H1 (cell line): ENCODE results near the gene RNF168. TPM values are rescaled to one million over a fixed set of nuclear protein-coding genes. Genes with fewer than 3 reads are reported as not detected.

Source experiments
- CHD1 ChIP-seq: IDR thresholded peaks from 2 replicates; pipeline ENCODE4 v1.6.1; 2012; ENCODE audit warnings: low read depth, low read length, improper control_type of control experiment
- CHD7 ChIP-seq: fragments of 300-600 bp; sonication (generic); IDR thresholded peaks from 2 replicates; pipeline ENCODE4 v1.7.1; 2012; ENCODE audit warnings: low read length, moderate library complexity, mild to moderate bottlenecking, inconsistent platforms; ENCODE audit not compliant: insufficient replicate concordance
- EZH2 ChIP-seq: fragments of 200-600 bp; sonication (generic); IDR thresholded peaks from 2 replicates; pipeline ENCODE4 v1.7.1; 2012; ENCODE audit warnings: low read depth, mild to moderate bottlenecking, moderate library complexity, low read length, inconsistent platforms; ENCODE audit not compliant: severe bottlenecking
- MAFK ChIP-seq: IDR thresholded peaks from 2 replicates; pipeline ENCODE4 v1.6.1; 2012; ENCODE audit warnings: low read depth, mild to moderate bottlenecking, improper control_type of control experiment, low read length
- NANOG ChIP-seq: IDR thresholded peaks from 2 replicates; pipeline ENCODE4 v1.6.1; 2011; ENCODE audit warnings: low read length, low read depth, mild to moderate bottlenecking, inconsistent platforms; ENCODE audit not compliant: insufficient read depth, poor library complexity, severe bottlenecking
- PHF8 ChIP-seq: fragments of 200-600 bp; sonication (generic); conservative IDR thresholded peaks from 2 replicates; pipeline ENCODE4 v1.7.1; 2012; ENCODE audit warnings: low read depth, mild to moderate bottlenecking, inconsistent platforms, low read length, moderate library complexity
- POLR2AphosphoS5 ChIP-seq: IDR thresholded peaks from 2 replicates; pipeline ENCODE4 v1.6.1; 2011; ENCODE audit warnings: low read depth, low read length
- RBBP5 ChIP-seq: IDR thresholded peaks from 2 replicates; pipeline ENCODE4 v1.7.1; 2012; ENCODE audit warnings: low read depth, mild to moderate bottlenecking, inconsistent platforms, low read length, moderate library complexity, borderline replicate concordance
- SIX5 ChIP-seq: IDR thresholded peaks from 2 replicates; pipeline ENCODE4 v1.6.1; 2011; ENCODE audit warnings: mild to moderate bottlenecking, low read depth, low read length
- polyA plus RNA-seq, 7 experiments: library from polyadenylated mRNA; depleted of rRNA in 3 of 7; stranded (reverse) in 5 of 7; unstranded in 2 of 7; fragments of >200 nt in 5 of 7; fragments of 200-250 nt in 2 of 7; gene quantifications; 1 replicate in 5 of 7; 2 replicates in 1 of 7; 4 replicates in 1 of 7; pipeline versions ENCODE4 v1.2.1 to v1.2.3, GENCODE V29; 2011 to 2013; ENCODE audit warnings: missing spikeins in 2 of 7, mixed read lengths in 2 of 7
- total RNA-seq: library from RNA; stranded (reverse); fragmentation: NEBNext Ultra II Directional; extraction: Animal tissue kit (Norgen Biotek cat#: 25700); gene quantifications from 2 replicates; pipeline ENCODE4 v1.2.1, GENCODE V29; 2021

RNF168 gene
- total and polyA plus RNA-seq, 2 of the 8 experiments (the other 6 are each of a cell fraction or from before 2014, with no cell fraction given), result 6.3 to 63.5 TPM

- TF ChIP-seq CHD7 (no peak), SIX5 (no peak), RBBP5 (no peak), NANOG (no peak), MAFK (no peak), EZH2 (no peak), PHF8 (no peak), CHD1 (no peak), POLR2AphosphoS5 (no peak)
- TF ChIP-seq, all 59 proteins: peak for 0
Observed at GRCh38 chr3:196496183-196496582, 7.4 kb downstream of the RNF168 start (continued).
